ENCODE results near the gene WDR87.
A peak's percentile ranks its signal among the peaks of the same experiment; 100 is the strongest.

The WDR87 gene

GRCh38 chr19:37886571-37886970 is 19.8 kb downstream of the WDR87 start (continued):
- TF ChIP-seq BCL6B (tag by site-specific recombination; IDR thresholded peaks at IDR 0.05) (0 out of 2 replicates have a peak, but pooled peaks have one; percentile 34), ZNF544 (tag by site-specific recombination; IDR thresholded peaks at IDR 0.05) (peak; percentile 72; the same call in 1 of the 2 replicates), PRDM1 (tag by site-specific recombination; IDR thresholded peaks at IDR 0.05) (peak; percentile 93), SALL2 (tag by site-specific recombination; IDR thresholded peaks at IDR 0.05; ENCODE audit: borderline replicate concordance) (peak; percentile 66; the same call in 1 of the 2 replicates)

GRCh38 chr19:37885392-37885791 is 21.0 kb downstream of the WDR87 start:
- TF ChIP-seq ZNF335 (tag by site-specific recombination; conservative IDR thresholded peaks at IDR 0.05) (no peak), GLI4 (tag by site-specific recombination; IDR thresholded peaks at IDR 0.05) (no peak), ZNF777 (tag by site-specific recombination; IDR thresholded peaks at IDR 0.05; ENCODE audit: borderline replicate concordance) (no peak), ZNF423 (tag by site-specific recombination; IDR thresholded peaks at IDR 0.05) (no peak), ZNF521 (tag by site-specific recombination; IDR thresholded peaks at IDR 0.05) (no peak), ZBTB48 (tag by site-specific recombination; IDR thresholded peaks at IDR 0.05) (no peak), ZNF341 (tag by site-specific recombination; IDR thresholded peaks at IDR 0.05; ENCODE audit: low read depth) (no peak), ZNF416 (tag by site-specific recombination; IDR thresholded peaks at IDR 0.05) (no peak), SP3 (tag by site-specific recombination; IDR thresholded peaks at IDR 0.05) (no peak)
- H3K9me3 ChIP-seq (ENCODE audit: control insufficient read depth, insufficient read depth, low read depth, low read length) = peaks cover 41% of the 10 kb centered on the region
- ChIA-PET CTCF (interaction anchor here (0.6 to 1.4 kb wide), 4 partner anchors 13 to 174 kb away, joined by 3 to 4 read pairs (median 4); no protein-coding TSS in a partner anchor), POLR2A (no interaction called here)
- H3K36me3 ChIP-seq (ENCODE audit: control insufficient read depth in 2 of 2, insufficient read depth in 1 of 2, low read length in 2 of 2) = no peaks in the 10 kb centered on the region; a peak in 2 of 3 replicates
- no peak overlapping the region for H3K4me3 ChIP-seq (ENCODE audit: low read depth, low read length)
- H3K4me1 ChIP-seq (ENCODE audit: control insufficient read depth, insufficient read depth, low read length) = no peaks in the 10 kb centered on the region
- no peak overlapping the region for H3K27ac ChIP-seq (ENCODE audit: extremely low read depth, low read depth, low read length)

- Histone ChIP-seq H3K27ac (ENCODE audit: extremely low read depth, low read depth, low read length) (no peak overlapping the region), H3K9me3 (ENCODE audit: control insufficient read depth, insufficient read depth, low read depth, low read length) (peaks cover 16% of the 10 kb centered on the region), H3K4me3 (ENCODE audit: low read depth, low read length) (no peak overlapping the region), H3K4me1 (ENCODE audit: control insufficient read depth, insufficient read depth, low read length) (peaks cover 3% of the 10 kb centered on the region; the same call in 1 of the 2 replicates), H3K36me3 (ENCODE audit: control insufficient read depth in 2 of 2, insufficient read depth in 1 of 2, low read length in 2 of 2) (no peaks in the 10 kb centered on the region; a peak in 2 of 3 replicates)
- TF ChIP-seq ZNF449 (tag by site-specific recombination; IDR thresholded peaks at IDR 0.05) = no peak
- TF ChIP-seq ZBTB6 (tag by site-specific recombination; IDR thresholded peaks at IDR 0.05) = no peak
- TF ChIP-seq KLF16 (tag by site-specific recombination; IDR thresholded peaks at IDR 0.05) = no peak
- no peak for TF ChIP-seq GLIS1 (tag by site-specific recombination; IDR thresholded peaks at IDR 0.05)
- TF ChIP-seq ZNF621 (tag by site-specific recombination; IDR thresholded peaks at IDR 0.05) = no peak
- no peak for TF ChIP-seq ZNF302 (tag by site-specific recombination; IDR thresholded peaks at IDR 0.05; ENCODE audit: low read depth)
- no peak for TF ChIP-seq ZNF776 (tag by site-specific recombination; IDR thresholded peaks at IDR 0.05; ENCODE audit: borderline replicate concordance)
- ChIA-PET CTCF (interaction anchor here (0.7 to 1.0 kb wide), 3 partner anchors 20 to 264 kb away, joined by 3 to 4 read pairs (median 3); no protein-coding TSS in a partner anchor), POLR2A (no interaction called here)
These were observed 29.2 kb downstream of the WDR87 start for GRCh38 chr19:37877147-37877546.
